NCI-H2107 (cell line): ENCODE data around the gene OCRL.

Experiments
- DNase-seq: peaks from one replicate; lab custom pipeline; 2025; lab: John Stamatoyannopoulos, UW

OCRL gene

GRCh38 chrX:129540068-129540653 is at the start of gene OCRL:
Gene OCRL, plus strand, starts transcription at chrX:129540259. Its CDS starts 181 bp downstream, at chrX:129540440.
- peak; percentile 71 for DNase-seq

DNA sequence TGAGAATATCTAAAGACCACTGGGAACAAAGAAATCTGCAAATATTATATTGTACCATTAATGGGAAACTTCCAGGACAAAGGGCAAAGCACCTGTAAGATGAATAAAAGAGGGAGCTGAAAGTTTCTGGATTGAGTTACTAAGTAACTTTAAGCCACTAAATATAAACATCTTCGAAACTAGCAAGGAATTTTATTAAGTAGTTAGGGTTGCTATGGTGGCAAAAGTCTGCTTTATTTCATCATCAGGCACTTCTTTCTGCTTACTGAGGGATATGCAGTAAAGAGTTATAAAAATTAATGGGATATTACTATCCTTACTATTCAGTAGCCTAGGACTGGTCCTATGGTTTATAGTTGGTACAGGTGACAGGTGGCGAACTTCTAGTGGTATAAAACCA is 49.7 kb upstream of the OCRL start:
- DNase-seq: no peak

DNA sequence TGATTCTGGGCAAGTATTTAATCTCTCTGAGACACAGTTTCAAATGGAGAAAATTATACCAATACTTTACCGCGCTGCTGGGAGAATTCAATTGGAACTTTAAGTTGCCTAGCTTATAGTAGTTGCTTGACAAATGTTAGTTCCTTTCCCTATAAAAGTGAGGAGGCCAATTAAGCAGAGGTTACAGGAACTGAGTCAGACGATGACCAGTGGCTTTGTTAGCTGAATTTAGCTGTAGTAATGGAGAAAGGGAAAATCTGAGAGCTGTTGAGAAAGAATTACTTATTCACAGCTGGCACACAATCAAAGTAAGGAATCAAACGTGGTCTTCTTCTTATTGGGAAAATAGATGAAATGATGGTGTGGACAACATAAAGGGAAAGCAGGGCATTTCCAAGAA is 46.4 kb upstream of the OCRL start:
- no peak for DNase-seq

- DNase-seq: no peak
These were observed 45.2 kb upstream of the OCRL start for GRCh38 chrX:129494887-129495286.

DNA sequence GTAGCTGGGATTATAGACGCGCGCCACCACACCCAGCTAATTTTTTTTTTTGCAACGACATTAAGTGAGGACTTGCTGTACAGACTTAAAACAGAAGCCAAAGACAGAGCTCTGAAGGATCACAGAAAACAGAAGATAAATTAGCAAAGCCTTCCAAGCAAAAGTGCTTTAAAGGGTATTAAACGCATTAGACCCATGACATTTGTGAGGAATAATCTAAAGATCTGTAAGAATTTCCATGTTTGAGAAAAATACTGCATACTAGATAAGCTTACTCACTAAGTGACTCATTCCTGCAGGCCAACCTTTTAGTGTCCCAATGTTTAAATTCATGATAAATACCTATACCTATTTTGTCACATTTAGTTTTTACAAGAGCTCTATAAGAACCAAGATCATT is 44.2 kb upstream of the OCRL start:
- no peak for DNase-seq

- DNase-seq: no peak
These were observed 43.4 kb upstream of the OCRL start for GRCh38 chrX:129496625-129497024.

GRCh38 chrX:129497146-129497843 is 42.8 kb upstream of the OCRL start:
- DNase-seq: no peak

DNA sequence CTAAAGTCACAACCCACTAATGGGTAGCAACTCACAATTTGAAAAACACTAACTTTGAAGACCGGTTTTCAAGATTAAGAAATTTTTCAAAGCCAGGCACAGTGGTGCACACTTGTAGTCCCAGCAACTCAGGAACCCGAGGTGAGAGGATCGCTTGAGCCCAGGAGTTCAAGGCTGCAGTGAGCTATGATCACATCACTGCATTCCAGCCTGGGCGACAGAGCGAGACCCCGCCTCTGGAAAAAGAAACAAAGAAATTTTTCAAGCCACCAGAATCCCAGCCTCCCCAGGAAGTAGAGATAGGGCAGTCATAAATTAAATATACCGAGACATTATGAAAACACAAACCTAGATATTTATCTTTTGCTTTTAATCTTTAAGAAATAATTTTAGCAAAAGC is 29.7 kb upstream of the OCRL start:
- no peak for DNase-seq

DNA sequence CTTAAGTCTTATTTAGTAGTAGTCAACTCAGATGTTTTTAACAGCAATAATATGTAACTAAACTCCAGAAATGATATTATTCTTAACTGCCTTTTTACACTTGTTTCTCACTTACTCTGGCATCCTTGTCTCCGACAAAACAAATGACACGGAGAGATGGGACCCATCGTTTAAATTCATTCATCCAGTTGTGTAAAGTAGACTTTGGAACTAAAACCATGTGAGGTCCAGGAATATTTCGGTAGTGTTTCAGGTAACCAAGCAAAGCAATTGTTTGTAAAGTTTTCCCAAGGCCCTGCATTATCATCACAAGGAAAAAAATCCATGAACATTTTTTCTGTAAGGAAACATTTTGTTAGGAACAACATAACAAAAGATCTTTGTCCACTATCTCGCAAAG is 28.4 kb upstream of the OCRL start:
- no peak for DNase-seq

DNA sequence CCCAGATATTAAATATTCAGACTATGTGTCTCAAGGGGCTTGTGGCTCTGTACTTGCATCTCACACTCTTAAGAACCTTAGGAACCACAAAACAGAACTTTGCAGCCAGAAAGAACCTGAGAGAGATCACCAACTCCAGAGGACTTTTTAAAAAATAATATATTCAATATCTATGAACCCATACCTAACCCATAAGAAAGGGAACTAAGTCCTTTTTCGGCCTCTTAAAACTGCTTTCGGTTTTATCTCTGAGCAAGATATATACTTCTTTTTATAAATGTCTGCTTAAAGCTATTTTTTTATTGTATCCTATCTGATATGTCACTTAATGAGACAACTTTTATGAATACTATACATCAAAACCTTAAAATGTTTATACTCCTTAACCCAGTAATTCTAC is 27.6 kb upstream of the OCRL start:
- DNase-seq: no peak

GRCh38 chrX:129516402-129516801 is 23.7 kb upstream of the OCRL start:
- no peak for DNase-seq

DNA sequence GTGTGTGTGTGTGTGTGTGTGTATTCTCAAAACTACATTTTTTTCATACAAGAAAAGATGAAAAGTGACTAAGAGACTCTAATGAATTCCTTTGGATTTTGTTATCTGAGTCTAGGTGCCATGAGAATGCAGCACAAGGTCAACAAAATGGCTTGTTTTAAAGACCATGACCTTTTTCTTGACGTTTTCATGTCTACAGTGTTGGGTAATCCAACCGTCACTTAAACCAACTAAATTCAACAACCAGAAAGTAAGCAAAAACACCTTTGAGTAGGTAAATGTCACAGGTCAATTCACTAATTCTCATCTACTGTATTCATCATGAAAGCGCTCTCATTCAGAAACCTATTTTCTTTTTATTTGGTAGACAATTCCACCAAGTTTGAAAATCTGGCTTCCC is 19.9 kb upstream of the OCRL start:
- DNase-seq: no peak

DNA sequence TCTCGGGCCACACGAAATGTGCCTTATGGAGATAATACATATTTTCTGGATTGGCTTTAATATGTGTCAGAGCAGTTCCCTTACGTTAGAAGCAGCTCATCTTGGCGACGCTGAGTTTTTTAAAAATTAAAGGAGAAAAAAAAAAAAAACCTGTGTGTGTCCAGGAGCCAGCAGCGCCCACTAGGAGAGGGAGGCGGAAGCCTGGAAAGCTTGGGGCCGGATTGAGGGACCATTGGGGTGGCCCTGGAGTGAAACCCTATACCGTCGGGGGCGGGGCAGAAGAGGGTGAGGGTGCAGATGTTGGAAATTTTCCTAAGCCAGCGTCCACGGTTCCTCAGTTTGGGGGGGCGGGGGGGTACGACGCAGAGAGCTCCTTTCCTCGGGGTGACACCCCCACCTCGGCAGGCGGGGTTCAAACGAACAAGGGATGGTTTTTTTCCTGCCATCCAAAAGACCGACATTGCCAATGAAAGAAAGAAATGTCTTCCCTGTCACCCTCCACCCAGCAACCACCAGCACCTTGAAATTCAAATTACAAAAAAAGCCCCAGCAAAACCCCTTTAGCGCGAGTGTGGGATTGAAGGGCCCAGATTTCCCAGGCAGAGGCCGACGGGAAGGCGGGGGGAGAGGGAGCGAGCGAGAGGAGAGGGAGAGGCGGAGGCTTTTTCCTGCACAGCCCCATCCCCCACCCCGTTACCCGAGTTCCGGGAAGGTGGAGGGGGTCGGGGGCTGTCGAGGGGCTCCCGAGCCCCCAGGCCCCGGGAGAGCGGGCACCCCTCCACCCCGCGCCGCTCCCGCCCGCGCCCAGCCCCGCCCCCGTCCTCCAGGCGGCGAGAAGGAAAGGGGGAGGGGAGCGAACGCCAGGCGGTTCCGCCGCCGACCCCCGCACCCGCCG is 17.6 kb upstream of the OCRL start:
- peak; percentile 44 for DNase-seq

DNA sequence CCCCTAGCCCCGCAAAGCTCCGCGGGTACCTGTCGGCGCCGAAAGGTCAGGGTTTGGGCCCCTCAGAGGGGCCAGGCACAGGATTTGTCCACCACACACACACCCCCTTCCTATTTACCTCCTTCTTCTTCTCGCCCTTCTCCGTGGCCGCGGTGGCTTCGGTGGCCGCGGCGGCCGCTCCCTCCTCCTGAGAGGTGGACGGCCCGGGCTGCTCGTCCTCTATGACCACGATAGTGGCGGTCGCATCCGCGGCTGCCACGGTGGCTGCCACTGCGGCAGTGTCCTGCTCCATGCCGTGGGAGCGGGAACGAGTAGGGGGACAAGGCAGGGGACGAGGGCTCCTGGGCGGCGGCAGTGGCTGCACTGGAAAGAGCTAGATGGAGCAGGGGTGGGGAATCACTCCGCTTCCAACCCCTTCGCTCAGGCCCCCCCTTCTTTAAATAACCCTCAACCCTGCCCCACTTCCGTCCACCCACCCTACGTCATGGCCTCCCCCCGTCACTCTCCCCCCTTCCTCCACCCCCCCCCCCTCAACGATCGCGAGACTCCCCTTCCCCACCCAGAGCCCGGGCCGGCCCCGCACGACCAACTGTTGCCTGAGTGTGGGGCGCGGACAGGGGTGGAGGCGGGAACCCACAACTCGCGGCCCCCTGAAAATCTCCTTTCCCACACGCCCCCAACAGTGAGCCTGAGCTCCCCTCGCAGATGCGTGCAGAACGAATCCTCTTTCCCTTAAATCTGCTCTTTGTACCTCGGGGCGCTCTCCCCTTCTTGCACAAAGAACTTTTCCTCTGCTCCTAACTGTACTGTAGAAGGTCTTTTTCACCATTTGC is 16.8 kb upstream of the OCRL start, which contains the start of gene SMARCA1:
TSS of gene SMARCA1 (minus strand) at position 412 of the 833 bp plus-strand sequence. CDS start at position 292, 120 bp downstream.
- no peak for DNase-seq

DNA sequence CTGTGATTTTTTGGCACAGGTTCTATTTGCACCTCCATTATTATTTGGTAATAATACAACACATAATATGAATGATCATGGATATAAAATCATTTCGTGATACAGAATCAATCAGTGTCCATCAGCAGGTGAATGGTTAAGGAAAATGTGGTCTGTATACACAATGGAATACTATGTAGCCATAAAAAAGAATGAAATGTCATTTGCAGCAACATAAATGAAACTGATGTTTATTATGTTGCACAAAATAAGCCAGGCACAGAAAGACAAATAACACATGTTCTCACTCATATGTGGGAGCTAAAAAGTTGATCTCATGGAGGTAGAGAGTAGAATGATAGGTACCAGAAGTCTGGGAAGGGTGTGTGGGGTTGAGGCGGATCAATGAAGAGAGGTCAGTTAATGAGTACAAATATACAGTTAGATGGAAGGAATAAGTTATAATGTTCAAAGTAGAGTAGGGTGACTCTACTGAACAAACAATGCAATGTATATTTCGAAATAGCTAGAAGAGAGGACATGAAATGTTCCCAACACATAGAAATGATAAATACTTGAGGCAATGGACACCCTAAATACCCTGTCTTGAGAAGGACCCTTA is 15.7 kb upstream of the OCRL start:
- no peak for DNase-seq

DNA sequence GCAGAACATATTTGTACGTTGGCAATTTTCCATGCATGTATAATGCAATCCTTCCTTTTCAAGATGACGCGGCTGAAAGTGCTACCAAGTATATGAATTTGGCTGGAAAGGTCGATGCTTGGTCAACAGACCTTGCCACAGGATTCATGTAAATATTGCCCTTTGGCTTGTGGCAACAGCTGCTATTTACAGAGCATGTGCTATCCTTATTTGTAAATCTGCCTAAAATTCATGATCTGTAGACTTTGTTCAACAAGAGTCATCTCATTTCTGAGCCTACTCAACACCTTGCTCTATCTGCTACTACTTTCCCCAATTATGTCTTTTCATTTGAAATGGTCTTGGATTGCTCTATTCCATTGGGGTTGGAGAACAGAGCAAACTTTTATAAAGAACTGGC is 14.9 kb upstream of the OCRL start:
- DNase-seq: no peak

GRCh38 chrX:129525896-129526295 is 14.2 kb upstream of the OCRL start:
- no peak for DNase-seq

DNA sequence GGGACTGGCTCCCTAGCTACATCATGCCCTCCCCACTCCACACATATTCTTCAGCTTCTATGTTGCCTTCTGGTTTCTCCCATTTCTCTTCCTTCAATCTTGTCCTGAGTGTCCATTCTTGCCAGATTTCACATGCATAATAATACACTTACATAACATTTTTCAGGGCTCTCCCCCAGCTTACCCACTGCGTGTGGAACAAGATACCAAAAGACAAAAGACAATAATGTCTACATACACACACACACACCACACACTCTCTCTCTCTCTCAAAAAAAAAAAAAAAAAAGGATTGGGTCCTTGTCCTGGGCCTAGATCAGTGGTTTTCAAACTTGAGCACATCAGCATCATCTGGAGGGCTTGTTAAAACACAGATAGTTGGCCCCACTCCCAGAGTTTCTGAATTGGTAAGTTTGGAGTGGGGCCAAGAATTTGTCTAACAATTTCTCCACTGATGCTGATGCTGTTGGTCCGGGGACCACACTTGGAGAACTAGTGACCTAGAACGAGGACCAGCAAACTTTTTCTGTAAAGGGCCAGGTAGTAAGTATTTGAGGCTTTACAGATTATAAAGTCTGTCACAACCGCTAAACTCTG is 10.3 kb upstream of the OCRL start:
- peak; percentile 5 for DNase-seq

GRCh38 chrX:129530410-129530809 is 9.6 kb upstream of the OCRL start:
- DNase-seq: no peak

DNA sequence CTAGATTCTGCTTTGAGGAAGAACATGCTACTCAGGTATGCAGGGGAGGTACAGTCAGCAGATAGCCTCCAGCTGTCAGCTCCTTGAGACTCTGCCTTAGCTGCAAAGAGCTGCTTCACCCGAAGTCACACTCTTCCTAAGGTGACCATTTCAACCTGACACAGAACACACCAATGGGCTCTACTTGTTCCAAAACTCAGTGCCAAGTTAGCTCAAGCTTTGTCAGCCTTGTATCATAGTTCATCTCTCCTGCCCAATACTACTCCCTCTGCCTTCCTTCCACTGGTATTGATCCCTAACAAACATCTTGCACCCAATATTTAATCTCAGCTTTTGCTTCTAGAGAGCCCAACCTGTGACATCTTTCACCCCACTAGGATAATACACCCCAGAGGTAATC is 8.9 kb upstream of the OCRL start:
- DNase-seq: no peak
